Body of pancreas (tissue), 4 donors: ENCODE measurements around the gene LRR1.

Experiments used
- CTCF ChIP-seq, 7 experiments: fragments of 450-650 bp in 4 of 7; fragments of 200-600 bp in 3 of 7; sonication (generic) in 3 of 7; IDR thresholded peaks; one replicate each; pipeline ENCODE4 v1.5.1; 2016 to 2019; ENCODE audit warnings: antibody characterized with exemption in 7 of 7
- POLR2A ChIP-seq, 3 donors: fragments of 450-650 bp; IDR thresholded peaks; one replicate each; pipeline ENCODE4 v1.6.1; 2016; ENCODE audit warnings: antibody characterized with exemption in 3 of 3, mild to moderate bottlenecking in 2 of 3

GRCh38 chr14:49633640-49634546 is 35.2 kb downstream of the LRR1 start:
- TF ChIP-seq CTCF (IDR thresholded peaks at IDR 0.05) (peak; percentile 75 to 96 (median 91)), POLR2A (IDR thresholded peaks at IDR 0.05) (peak; percentile 86 to 89 (median 89))
